NCI-H2196 (cell line): ENCODE measurements around the gene COX19.
"Not testable (repeated sequence)": the region's sequence is repeated elsewhere in the genome, so short reads cannot be mapped to it uniquely, and the experiment has no call there.

ENCODE experiments used
- DNase-seq: peaks from one replicate; lab custom pipeline; 2025; ENCODE audit not compliant: unreplicated experiment; lab: John Stamatoyannopoulos, UW

Gene COX19

GRCh38 chr7:946256-946996 lies 28.9 kb downstream of the COX19 start:
- DNase-seq, result no peak

DNA sequence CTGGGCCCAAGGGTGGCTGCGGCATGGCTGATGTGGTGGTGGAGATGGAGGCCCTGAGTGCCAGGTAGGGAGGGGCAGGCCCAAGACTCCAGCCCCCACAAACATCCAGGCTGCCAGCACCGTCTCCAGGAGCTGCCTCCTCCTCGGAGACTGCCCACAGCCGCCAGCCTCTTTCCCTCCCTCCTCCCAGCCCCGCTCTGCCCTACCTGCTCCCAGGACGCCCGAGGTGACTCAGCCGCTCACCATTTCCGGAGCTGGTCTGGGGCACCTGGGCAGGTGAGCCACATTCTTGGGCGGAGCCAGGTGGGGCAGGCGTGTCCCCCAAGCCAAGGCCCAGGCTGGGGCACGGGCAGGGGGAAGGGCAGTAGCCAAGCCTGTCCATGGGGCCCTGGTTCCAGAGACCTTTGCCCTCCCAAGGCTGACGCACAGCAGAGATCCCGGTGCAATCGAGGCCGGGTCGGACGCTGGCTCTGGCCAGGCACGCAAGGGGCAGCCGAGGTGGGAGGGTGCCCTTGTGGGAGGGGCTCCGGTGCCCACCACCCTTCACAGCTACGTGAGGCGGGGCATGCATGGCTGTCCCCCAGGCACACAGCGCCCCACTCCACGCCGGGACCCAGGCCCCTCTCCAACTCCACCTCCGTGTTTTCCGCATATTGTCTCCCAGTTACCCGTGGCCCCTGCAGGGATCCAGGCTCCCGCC lies 29.6 kb downstream of the COX19 start:
- no peak for DNase-seq

GRCh38 chr7:945147-945555 lies 30.2 kb downstream of the COX19 start:
- DNase-seq, result no peak

DNA sequence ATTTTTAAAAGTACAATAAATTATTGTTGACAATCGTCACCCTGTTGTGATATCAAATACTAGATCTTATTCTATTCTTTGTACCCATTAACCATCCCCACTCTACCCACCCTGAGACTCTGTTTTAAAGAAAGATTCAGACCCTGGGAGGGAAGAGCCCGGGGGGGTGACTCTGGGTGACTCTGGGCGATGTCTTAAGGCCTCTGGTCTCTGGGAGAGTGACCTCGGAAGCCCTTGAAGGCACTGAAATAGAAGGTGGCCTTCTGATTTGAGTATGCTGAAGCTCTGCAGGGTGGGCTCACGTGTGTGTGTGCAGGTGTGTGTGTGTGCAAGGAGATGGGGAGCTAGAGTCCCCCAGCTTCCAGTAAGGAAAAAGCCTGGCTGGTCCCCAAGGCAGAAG lies 30.6 kb downstream of the COX19 start:
- DNase-seq, result no peak

DNA sequence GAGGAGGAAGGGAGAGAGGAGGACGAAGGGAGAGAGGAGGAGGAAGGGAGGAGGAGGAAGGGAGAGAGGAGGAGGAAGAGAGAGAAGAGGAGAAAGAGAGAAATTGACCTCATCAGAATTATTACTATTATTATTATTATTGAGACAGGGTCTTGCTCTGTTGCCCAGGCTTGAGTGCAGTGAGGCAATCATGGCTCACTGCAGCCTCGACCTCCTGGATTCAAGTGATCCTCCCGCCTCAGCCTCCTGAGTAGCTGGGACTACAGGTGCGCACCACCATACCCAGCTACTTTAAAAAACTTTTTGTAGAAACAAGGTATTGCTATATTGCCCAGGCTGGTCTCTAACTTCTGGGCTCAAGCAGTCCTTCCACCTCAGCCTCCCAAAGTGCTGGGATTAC lies 31.6 kb downstream of the COX19 start:
- DNase-seq, result not testable (repeated sequence)

DNA sequence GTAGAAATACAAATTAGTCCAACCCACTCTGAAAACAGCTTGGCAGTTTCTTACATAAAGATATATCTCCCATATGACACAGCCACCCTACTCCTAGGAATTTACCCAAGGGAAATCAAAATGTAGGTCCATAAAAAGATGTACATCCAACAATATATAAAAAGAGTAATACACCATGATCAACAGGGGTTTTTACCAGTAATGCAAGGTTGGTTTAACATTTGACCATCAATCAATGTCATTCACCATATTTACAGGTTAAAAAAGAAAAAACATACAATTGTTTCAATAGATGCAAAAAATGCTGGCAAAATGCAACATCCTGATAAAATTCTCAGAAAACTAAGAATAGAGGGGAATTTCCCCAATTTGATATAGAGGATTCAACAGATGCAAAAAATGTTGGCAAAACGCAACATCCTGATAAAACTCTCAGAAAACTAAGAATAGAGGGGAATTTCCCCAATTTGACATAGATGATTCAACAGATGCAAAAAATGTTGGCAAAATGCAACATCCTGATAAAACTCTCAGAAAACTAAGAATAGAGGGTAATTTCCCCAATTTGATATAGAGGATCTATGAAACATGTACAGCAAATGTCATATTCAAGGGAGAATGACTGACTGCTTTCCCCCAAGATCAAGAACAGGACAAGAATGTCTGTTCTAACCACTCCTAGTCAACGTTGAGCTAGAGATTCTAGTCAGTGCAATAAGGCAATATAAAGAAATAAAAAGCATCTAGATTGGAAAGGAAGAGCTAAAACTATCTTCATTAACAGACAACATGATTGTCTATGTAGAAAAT lies 34.5 kb downstream of the COX19 start:
- DNase-seq, result no peak

DNA sequence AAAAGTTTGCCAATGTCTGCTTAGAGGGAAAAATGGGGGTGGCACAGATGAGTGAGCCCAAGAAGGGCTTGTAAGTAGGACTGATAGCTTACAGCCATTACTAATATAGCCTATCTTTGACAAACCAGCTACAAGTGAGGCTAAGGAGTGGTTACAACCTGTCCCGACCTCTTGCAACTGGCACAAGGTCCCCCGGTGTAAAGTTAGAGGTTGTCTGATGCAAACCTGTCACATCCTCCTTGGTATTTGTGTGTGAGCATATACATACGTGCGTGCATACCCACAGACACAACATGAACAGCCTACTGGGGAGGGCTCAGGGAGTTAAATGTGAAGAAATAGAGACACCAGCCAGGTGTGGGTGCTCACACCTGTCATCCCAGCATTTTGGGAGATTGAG lies 35.5 kb downstream of the COX19 start:
- DNase-seq, result no peak

DNA sequence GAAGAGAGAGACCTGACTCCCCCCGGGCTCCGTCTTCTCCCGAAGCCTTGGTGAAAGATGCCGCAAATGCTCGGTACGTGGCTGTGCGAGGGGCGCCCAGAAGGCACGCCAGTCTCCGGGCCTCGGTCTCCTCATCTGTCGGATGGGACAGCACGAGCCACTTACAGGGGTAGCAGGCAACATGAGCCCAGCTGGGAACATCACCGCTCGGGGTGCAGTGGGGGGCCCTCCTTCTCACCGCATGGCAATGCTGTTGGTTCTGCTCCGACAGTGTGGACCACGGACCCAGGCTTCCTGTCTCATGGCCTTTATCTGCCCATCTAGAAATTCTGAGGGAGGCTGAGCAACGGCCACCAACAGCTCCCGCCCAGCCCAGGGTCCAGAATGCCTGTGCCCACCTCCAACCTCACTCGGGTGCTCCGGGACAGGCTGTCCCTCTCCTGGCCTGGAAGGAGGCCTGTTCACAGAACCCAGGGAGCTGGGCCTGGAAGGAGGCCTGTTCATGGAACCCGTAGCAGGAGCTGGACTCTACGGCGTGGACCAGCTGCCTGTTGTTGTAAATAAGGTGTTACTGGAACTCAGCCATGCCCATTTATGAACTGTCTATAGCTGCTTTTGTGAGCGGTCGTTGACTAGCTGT lies 36.7 kb downstream of the COX19 start:
- no peak for DNase-seq

DNA sequence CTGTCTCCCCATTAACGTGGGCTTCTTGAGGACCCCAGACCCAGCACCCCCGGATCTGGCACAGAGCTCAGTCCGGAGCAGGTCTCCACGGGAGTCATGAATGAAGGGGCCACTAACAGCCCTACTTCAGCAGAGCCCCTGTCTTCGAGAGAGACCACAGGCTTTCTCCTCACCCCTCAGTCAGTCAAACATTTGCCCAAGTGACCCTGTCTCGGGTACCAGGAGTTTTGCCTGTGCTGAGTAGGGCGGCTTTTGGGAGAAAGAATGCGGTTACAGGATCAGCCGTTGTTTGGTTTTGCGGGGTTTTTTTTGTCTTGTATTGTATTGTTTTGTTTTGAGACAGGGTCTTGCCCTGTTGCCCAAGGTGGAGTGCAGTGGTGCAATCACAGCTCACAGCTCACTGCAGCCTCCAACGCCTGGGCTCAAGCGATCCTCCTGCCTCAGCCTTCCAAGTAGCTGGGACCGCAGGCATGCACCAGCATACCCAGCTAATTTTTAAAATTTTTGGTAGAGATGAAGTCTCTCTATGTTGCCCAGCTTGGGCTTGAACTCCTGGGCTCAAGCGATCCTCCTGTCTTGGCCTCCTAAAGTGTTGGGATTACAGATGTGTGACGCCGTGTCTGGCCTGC lies 37.4 kb downstream of the COX19 start:
- no peak for DNase-seq

DNA sequence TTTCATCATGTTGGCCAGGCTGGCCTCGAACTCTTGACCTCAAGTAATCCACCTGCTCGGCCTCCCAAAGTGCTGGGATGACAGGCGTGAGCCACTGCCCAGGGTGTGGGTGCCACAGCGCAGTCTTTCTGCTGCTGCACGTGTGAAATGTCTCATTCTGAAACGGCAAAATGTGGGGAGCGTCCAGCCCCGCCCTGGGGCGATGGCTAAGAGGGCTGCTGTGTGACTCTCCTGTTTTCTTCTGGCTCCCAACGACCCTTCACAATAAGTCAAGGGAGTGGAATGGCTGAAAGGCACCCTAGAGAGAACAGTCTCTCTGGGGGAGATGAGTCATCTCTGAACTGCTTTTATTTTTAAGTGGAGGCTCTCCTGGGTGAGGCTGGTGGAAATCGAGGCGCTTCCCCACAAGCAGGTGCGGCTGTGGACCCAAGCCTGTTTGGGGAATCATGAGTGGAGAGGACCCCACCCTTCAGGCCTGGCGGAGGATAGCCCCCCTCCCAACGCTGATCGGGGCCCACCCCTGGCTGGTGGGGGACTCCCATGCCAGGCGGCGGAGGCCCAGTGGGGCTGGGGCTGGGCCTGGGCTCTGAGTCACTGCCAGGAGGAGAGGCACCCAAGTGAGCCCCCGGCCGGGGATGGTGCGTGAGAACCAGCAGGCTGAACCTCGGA lies 38.8 kb downstream of the COX19 start:
- DNase-seq, result no peak

DNA sequence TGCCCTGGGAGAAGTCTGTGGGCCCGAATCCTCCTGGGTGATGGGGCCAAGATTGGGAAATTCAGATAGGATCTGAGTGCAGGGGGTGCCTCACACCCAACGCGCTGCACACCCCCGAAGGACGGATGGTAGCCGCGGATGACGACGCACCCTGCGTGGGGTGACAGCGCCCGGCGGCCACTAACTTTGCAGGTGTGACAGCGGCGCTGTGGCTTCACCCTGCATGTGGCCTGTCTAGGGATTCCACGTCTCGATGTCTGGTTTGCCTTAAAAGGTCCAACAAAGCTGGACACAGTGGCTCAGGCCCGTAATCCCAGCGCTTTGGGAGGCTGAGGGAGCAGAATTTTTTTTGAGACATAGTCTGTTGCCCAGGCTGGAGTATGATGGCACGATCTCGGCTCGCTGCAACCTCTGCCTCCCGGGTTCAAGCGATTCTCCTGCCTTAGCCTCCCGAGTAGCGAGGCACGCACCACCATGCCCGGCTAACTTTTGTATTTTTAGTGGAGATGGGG lies 39.4 kb downstream of the COX19 start:
- no peak for DNase-seq

- no peak for DNase-seq
Observed at GRCh38 chr7:935164-935873, 40.0 kb downstream of the COX19 start.

- no peak for DNase-seq
Observed at GRCh38 chr7:934469-935163, 40.7 kb downstream of the COX19 start.

GRCh38 chr7:932651-932975 lies 42.7 kb downstream of the COX19 start:
- DNase-seq, result no peak

GRCh38 chr7:931871-932650 lies 43.3 kb downstream of the COX19 start:
- no peak for DNase-seq

- no peak for DNase-seq
Observed at GRCh38 chr7:930975-931758, 44.2 kb downstream of the COX19 start.

GRCh38 chr7:929311-929711 lies 46.0 kb downstream of the COX19 start:
- no peak for DNase-seq
